Liver (tissue), 9 donors: Measurements from ENCODE around the gene CHCHD2. TPM values are rescaled to one million over a fixed set of nuclear protein-coding genes. Genes with fewer than 3 reads are reported as not detected.
"Not testable (repeated sequence)": the region's sequence is repeated elsewhere in the genome, so short reads cannot be mapped to it uniquely, and the experiment has no call there.

Experiments
- DNase-seq: peaks from one replicate; pipeline ENCODE4 v3.0.0-alpha.2; 2017; ENCODE audit warnings: low spot score
- H3K27ac ChIP-seq, 2 donors: one replicate each; pipeline ENCODE4 v1.7.0; 2013; ENCODE audit warnings: inconsistent platforms in 2 of 2, low read length in 2 of 2, control low read depth in 1 of 2, low read depth in 1 of 2, mild to moderate bottlenecking in 1 of 2
- H3K27me3 ChIP-seq, 4 donors: one replicate each; pipeline versions ENCODE4 v1.6.1 to v1.7.0; 2013; ENCODE audit warnings: low read length in 3 of 4, inconsistent platforms in 1 of 4, mild to moderate bottlenecking in 1 of 4, moderate library complexity in 1 of 4; ENCODE audit not compliant: control insufficient read depth in 4 of 4, insufficient read depth in 4 of 4
- H3K36me3 ChIP-seq, 4 donors: one replicate each; pipeline versions ENCODE4 v1.6.1 to v1.7.0; 2013; ENCODE audit warnings: low read length in 3 of 4, mild to moderate bottlenecking in 3 of 4, low read depth in 1 of 4, moderate library complexity in 1 of 4; ENCODE audit not compliant: control insufficient read depth in 4 of 4, insufficient read depth in 3 of 4
- H3K4me1 ChIP-seq, 4 donors: one replicate each; pipeline versions ENCODE4 v1.6.1 to v1.7.0; 2013; ENCODE audit warnings: low read length in 3 of 4, mild to moderate bottlenecking in 3 of 4, moderate library complexity in 1 of 4; ENCODE audit not compliant: control insufficient read depth in 4 of 4, insufficient read depth in 4 of 4
- H3K4me3 ChIP-seq, 3 donors: one replicate each; pipeline versions ENCODE4 v1.6.1 to v1.7.0; 2013; ENCODE audit warnings: low read length in 3 of 3, control low read depth in 1 of 3, low read depth in 1 of 3, mild to moderate bottlenecking in 1 of 3
- H3K9ac ChIP-seq, 2 donors: one replicate each; pipeline ENCODE4 v1.7.0; 2013; ENCODE audit warnings: low read length in 2 of 2, mild to moderate bottlenecking in 2 of 2, moderate library complexity in 2 of 2, control low read depth in 1 of 2, low read depth in 1 of 2
- H3K9me3 ChIP-seq, 4 donors: one replicate each; pipeline versions ENCODE4 v1.6.1 to v1.7.0; 2013; ENCODE audit warnings: low read length in 3 of 4; ENCODE audit not compliant: control insufficient read depth in 4 of 4
- EGR1 ChIP-seq, 2 donors: IDR thresholded peaks; 2 replicates each; pipeline ENCODE4 v1.6.1; 2016 to 2018; ENCODE audit warnings: antibody characterized with exemption in 2 of 2, low read depth in 2 of 2
- GABPA ChIP-seq, 2 donors: IDR thresholded peaks in 1 of 2; conservative IDR thresholded peaks in 1 of 2; 2 replicates each; pipeline ENCODE4 v1.6.1; 2016; ENCODE audit warnings: antibody characterized with exemption in 2 of 2, mild to moderate bottlenecking in 1 of 2, moderate library complexity in 1 of 2
- HNF4A ChIP-seq, 2 donors: conservative IDR thresholded peaks; 2 replicates each; pipeline ENCODE4 v1.6.1; 2016; ENCODE audit warnings: antibody characterized with exemption in 2 of 2, mild to moderate bottlenecking in 2 of 2
- HNF4G ChIP-seq: IDR thresholded peaks from 2 replicates; pipeline ENCODE4 v1.6.1; 2016; ENCODE audit warnings: antibody characterized with exemption
- JUND ChIP-seq, 2 donors: IDR thresholded peaks; 2 replicates each; pipeline ENCODE4 v1.6.1; 2016; ENCODE audit warnings: antibody characterized with exemption in 2 of 2
- NR2F2 ChIP-seq: IDR thresholded peaks from 2 replicates; pipeline ENCODE4 v1.6.1; 2016; ENCODE audit warnings: antibody characterized with exemption
- RXRA ChIP-seq, 2 donors: IDR thresholded peaks; 2 replicates each; pipeline ENCODE4 v1.6.1; 2017 to 2018; ENCODE audit warnings: antibody characterized with exemption in 2 of 2, mild to moderate bottlenecking in 1 of 2
- SP1 ChIP-seq: IDR thresholded peaks from 2 replicates; pipeline ENCODE4 v1.6.1; 2018; ENCODE audit warnings: antibody characterized with exemption, mild to moderate bottlenecking
- YY1 ChIP-seq: IDR thresholded peaks from 2 replicates; pipeline ENCODE4 v1.6.1; 2016; ENCODE audit warnings: antibody characterized with exemption, mild to moderate bottlenecking
- WGBS: extraction: QIAGEN DNeasy Blood & Tissue Kit; methylation state at CpG from one replicate; pipeline ENCODE4 v1.1.7; 2013; 5-methylcytosine and 5-hydroxymethylcytosine counted together
- polyA plus RNA-seq, 2 donors: library from polyadenylated mRNA; stranded (reverse) in 1 of 2; unstranded in 1 of 2; fragments of 200-250 nt in 1 of 2; fragments of >200 nt in 1 of 2; fragmentation: Nextera tagmentation in 1 of 2; extraction: Ambion mirVana in 1 of 2; gene quantifications; one replicate each; pipeline versions ENCODE4 v1.2.1 to v1.2.3, GENCODE V29; 2013 to 2015
- total RNA-seq, 2 donors: library from RNA; depleted of rRNA; stranded (reverse); fragments of >200 nt; gene quantifications; one replicate each; pipeline ENCODE4 v1.2.3, GENCODE V29; 2014
- TF ChIP-seq, protein P1 (sequence below): fragments of 150-350 bp; IDR thresholded peaks from 2 replicates; pipeline ENCODE4 v1.5.1; 2017; ENCODE audit warnings: improper control_type of control experiment, low read depth, low read length; ENCODE audit not compliant: missing input control
- donor health status: healthy.
- donor health status: healthy.
- donor health status: healthy.
- donor health status: healthy.
- donor health status: healthy.

The CHCHD2 gene
- total and polyA plus RNA-seq, 4 donors = 169 to 356 (median 252) TPM

DNA sequence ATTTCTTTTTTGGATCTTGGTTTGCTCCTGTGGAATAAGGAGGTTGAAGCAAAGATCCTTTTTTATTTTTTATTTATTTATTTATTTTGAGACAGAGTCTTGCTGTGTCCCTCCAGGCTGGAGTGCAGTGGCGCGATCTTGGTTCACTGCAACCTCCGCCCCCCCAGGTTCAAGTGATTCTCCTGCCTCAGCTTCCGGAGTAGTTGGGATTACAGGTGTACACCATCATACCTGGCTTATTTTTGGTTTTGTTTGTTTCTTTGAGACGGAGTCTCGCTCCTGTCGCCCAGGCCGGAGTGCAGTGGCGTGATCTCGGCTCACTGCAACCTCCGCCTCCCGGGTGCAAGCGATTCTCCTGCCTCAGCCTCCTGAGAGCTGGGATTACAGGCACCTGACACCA lies 39.9 kb downstream of the CHCHD2 start:
- DNase-seq, H3K27ac ChIP-seq, H3K4me3 ChIP-seq, H3K9me3 ChIP-seq, H3K9ac ChIP-seq, H3K27me3 ChIP-seq: not testable (repeated sequence)
- Histone ChIP-seq H3K36me3 (peaks cover 8 to 40% (median 18%) of the 10 kb centered on the region in 4 donors), H3K4me1 (peaks cover 3 to 10% (median 8%) of the 10 kb centered on the region in 4 donors)
- 98% methylated on average over 13 of the region's 13 CpGs for WGBS

DNA sequence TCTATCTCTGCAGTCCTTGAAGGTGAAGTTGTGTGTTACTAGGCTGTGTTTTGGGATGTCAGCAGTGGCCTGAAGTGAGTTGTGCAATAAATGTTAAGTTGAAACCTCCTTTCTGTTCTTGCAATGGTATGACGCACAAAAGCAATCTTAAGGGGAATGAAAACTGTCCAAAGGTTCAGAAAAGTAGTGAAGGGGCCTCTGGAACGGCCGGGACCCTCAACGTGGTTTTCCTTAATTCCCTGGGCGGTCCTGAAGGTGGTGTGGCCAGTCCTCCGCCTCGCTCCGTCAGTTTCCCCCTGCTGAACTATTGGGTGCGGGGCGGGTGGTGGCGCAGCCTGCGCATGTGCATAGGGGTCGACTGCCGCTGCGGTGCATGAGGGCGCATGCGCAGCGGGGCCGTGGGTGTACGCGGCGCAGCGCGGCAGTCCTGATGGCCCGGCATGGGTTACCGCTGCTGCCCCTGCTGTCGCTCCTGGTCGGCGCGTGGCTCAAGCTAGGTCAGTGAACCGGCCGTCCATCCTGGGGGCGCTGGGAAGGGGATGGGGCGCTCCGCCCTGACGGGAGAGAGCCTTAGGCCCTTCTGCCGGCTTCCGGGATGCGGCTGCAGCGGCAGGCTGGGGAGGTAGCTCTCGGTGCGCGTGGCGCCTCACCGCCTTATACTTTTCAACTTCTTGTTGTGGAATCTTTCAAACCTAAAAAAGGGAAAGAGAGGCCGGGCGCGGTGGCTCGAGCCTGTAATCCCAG lies 42.2 kb downstream of the CHCHD2 start, which contains the start of gene SUMF2:
Gene SUMF2, plus strand, starts transcription at position 405 of the 744 bp plus-strand sequence. Its CDS starts 26 bp downstream, at position 431.
- Histone ChIP-seq H3K4me1 (peaks cover 3 to 10% (median 8%) of the 10 kb centered on the region in 4 donors), H3K9ac (peak within 1 kb of the TSS; percentile 52 to 57), H3K36me3 (peaks cover 9 to 43% (median 24%) of the 10 kb centered on the region in 4 donors), H3K27ac (peak within 1 kb of the TSS; percentile 92 to 93), H3K9me3 (no peaks in the 10 kb centered on the region), H3K4me3 (peak within 1 kb of the TSS; percentile 93 to 99 (median 95)), H3K27me3 (no peaks in the 10 kb centered on the region)
- peak; percentile 90 for DNase-seq
- WGBS = under 1% methylated on average over 49 of the region's 49 CpGs
- no peak for TF ChIP-seq SP1
- TF ChIP-seq NR2F2 = no peak
- TF ChIP-seq YY1 = peak; percentile 22
- peak; percentile 32 to 53 for TF ChIP-seq RXRA (IDR thresholded peaks at IDR 0.05)
- TF ChIP-seq GABPA (IDR thresholded peaks at IDR 0.05 in 1 of 2, conservative IDR thresholded peaks at IDR 0.05 in 1 of 2) = no peak
- TF ChIP-seq EGR1 (IDR thresholded peaks at IDR 0.05; ENCODE audit: low read depth in 2 of 2) = peak in 1 of 2 donors; percentile 21
- TF ChIP-seq JUND (IDR thresholded peaks at IDR 0.05) = peak in 1 of 2 donors; percentile 30
- peak in 1 of 2 donors; percentile 25 for TF ChIP-seq HNF4A (conservative IDR thresholded peaks at IDR 0.05)

DNA sequence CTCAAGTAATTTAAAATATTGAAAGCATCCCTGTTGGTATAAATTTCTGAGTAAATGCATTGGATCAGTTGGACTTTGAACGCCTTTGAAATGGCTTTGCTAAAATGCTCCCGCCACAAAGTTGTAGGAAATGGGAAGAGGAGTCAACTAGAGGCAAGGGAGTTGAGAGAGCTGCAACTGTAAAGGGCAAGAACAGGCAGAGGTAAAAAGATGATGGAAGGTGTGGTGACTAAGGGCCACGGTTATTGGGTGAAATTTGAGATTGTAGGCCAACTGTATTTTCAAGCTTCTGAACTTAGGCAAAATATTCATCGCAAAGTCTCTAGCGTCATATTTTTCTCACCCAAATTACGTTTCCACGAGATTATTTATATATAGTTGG lies 42.8 kb downstream of the CHCHD2 start:
- H3K27me3 ChIP-seq = no peaks in the 10 kb centered on the region

More for the DNA sequence above, 42.8 kb downstream of the CHCHD2 start:
- Histone ChIP-seq H3K9me3 (no peaks in the 10 kb centered on the region), H3K36me3 (peaks cover 5 to 43% (median 26%) of the 10 kb centered on the region in 4 donors), H3K9ac (peak overlapping the region; percentile 52 to 57), H3K4me1 (peaks cover 3 to 10% (median 8%) of the 10 kb centered on the region in 4 donors), H3K4me3 (peak overlapping the region; percentile 93 to 99 (median 95)), H3K27ac (peak overlapping the region; percentile 92 to 93)
- TF ChIP-seq YY1 (no peak), HNF4G (peak; percentile 3), GABPA (IDR thresholded peaks at IDR 0.05 in 1 of 2, conservative IDR thresholded peaks at IDR 0.05 in 1 of 2) (no peak)
- TF ChIP-seq, protein P1, sequence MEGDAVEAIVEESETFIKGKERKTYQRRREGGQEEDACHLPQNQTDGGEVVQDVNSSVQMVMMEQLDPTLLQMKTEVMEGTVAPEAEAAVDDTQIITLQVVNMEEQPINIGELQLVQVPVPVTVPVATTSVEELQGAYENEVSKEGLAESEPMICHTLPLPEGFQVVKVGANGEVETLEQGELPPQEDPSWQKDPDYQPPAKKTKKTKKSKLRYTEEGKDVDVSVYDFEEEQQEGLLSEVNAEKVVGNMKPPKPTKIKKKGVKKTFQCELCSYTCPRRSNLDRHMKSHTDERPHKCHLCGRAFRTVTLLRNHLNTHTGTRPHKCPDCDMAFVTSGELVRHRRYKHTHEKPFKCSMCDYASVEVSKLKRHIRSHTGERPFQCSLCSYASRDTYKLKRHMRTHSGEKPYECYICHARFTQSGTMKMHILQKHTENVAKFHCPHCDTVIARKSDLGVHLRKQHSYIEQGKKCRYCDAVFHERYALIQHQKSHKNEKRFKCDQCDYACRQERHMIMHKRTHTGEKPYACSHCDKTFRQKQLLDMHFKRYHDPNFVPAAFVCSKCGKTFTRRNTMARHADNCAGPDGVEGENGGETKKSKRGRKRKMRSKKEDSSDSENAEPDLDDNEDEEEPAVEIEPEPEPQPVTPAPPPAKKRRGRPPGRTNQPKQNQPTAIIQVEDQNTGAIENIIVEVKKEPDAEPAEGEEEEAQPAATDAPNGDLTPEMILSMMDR = no peak
- DNase-seq = no peak
- 68% methylated on average over 7 of the region's 7 CpGs for whole genome bisulfite sequencing
